Pancreas (tissue), 10 donors: ENCODE measurements around the gene EYA4. TPM values are rescaled to one million over a fixed set of nuclear protein-coding genes. Genes with fewer than 3 reads are reported as not detected.

Experiments
- ATAC-seq, 4 donors: fragments of 200-7000 bp; cut with Tn5 transposase; one replicate each; pipeline versions ENCODE4 v1.8.0 to v1.9.1; 2020; ENCODE audit warnings: mild to moderate bottlenecking in 4 of 4, moderate library complexity in 4 of 4
- DNase-seq, 6 donors: peaks; one replicate each; pipeline ENCODE4 v3.0.0-alpha.2; 2020
- FAIRE-seq: peaks from 2 replicates; lab custom pipeline; 2012; peaks lifted over from hg19 to GRCh38; lab: Jason Lieb, UNC
- H3K27ac ChIP-seq, 4 donors: fragments of 200-600 bp; sonication (generic); 1 replicate in 3 of 4; 2 replicates in 1 of 4; pipeline versions ENCODE4 v1.5.0 to v1.8.0; 2020
- H3K27me3 ChIP-seq, 4 donors: fragments of 200-600 bp; one replicate each; pipeline ENCODE4 v1.8.0; 2021
- H3K36me3 ChIP-seq, 3 donors: fragments of 200-600 bp; sonication (generic) in 1 of 3; one replicate each; pipeline versions ENCODE4 v1.5.0 to v1.8.0; 2020 to 2021
- H3K4me1 ChIP-seq, 3 donors: fragments of 200-600 bp; one replicate each; pipeline ENCODE4 v1.8.0; 2021
- H3K4me3 ChIP-seq, 4 donors: fragments of 200-600 bp; sonication (generic) in 2 of 4; one replicate each; pipeline versions ENCODE4 v1.5.0 to v1.8.0; 2020 to 2021
- H3K9me3 ChIP-seq, 4 donors: fragments of 200-600 bp; one replicate each; pipeline ENCODE4 v1.8.0; 2021
- WGBS, 2 donors: extraction: QIAGEN DNeasy Blood & Tissue Kit; methylation state at CpG; one replicate each; pipeline ENCODE4 v1.1.7; 2013; 5-methylcytosine and 5-hydroxymethylcytosine counted together
- intact Hi-C, 3 donors: fragments of 100-400 bp; cut with DNase I; formaldehyde crosslinking; loops; one replicate each; pipeline versions ENCODE4 v1.11.1 to v1.14.2; 2022
- polyA plus RNA-seq, 2 donors: library from polyadenylated mRNA; stranded (reverse); fragments of 200-250 nt; gene quantifications; one replicate each; pipeline ENCODE4 v1.2.3, GENCODE V29; 2013
- total RNA-seq, 6 donors: library from RNA; stranded (reverse); fragmentation: NEBNext Ultra II Directional in 4 of 6; extraction: Animal tissue kit (Norgen Biotek cat#: 25700) in 4 of 6; gene quantifications; one replicate each; pipeline versions ENCODE4 v1.2.1 to v1.2.4, GENCODE V29; 2021 to 2023
- TF ChIP-seq, protein P1 (sequence below), 4 donors: fragments of 200-600 bp; sonication (generic) in 3 of 4; IDR thresholded peaks; one replicate each; pipeline versions ENCODE4 v1.5.0 to v1.8.0; 2021; ENCODE audit warnings: antibody characterized with exemption in 4 of 4
- donor health status: healthy with polysubstance abuse.
- donor health status: DM: no; HTN: no; CAD: no; lungs with moderate emphysema.
- donor health status: DM: no; HTN: no; CAD: no.
- donor health status: control.
- donor health status: control.
- donor health status: Bipolar disorder and iron deficiency.
- donor health status: DM: yes; HTN: yes; CAD: no.
- donor health status: DM: no; HTN: no; CAD: no.
- donor health status: DM: no; HTN: no; CAD: no.
- donor health status: DM: yes; HTN: yes; CAD: no.

The EYA4 gene
- total and polyA plus RNA-seq, 8 donors: 0.08 to 1.3 (median 0.19) TPM

DNA sequence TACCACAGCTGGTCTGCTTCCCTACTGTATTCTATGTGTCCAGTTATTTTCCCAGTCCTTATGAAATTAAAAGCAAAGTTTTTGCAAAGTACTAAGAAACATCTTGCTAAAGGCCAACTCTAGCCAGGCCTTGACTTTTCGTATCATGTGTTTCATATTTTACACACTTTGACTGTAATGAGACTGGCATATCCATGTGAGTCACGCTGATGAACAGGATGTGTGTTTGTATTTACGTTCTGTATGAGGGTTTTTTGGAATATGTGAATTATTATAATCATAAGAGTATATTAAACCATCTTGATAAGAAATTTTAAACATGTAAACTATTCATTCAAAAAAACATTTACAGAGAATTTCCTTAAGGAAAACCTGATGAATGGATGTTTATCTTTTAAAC lies 59.7 kb downstream of the EYA4 start:
- WGBS, 2 donors: 66 to 74% methylated on average over 3 of the region's 3 CpGs
- no peak for FAIRE-seq
- DNase-seq: no peak
- H3K36me3 ChIP-seq: no peaks in the 10 kb centered on the region
- H3K4me3 ChIP-seq: no peak overlapping the region
- H3K4me1 ChIP-seq: no peaks in the 10 kb centered on the region
- intact Hi-C loops: no loop called here
- no peaks in the 10 kb centered on the region for H3K27me3 ChIP-seq
- ATAC-seq: no peak
- H3K27ac ChIP-seq: no peak overlapping the region
- no peaks in the 10 kb centered on the region for H3K9me3 ChIP-seq
- TF ChIP-seq, protein P1, sequence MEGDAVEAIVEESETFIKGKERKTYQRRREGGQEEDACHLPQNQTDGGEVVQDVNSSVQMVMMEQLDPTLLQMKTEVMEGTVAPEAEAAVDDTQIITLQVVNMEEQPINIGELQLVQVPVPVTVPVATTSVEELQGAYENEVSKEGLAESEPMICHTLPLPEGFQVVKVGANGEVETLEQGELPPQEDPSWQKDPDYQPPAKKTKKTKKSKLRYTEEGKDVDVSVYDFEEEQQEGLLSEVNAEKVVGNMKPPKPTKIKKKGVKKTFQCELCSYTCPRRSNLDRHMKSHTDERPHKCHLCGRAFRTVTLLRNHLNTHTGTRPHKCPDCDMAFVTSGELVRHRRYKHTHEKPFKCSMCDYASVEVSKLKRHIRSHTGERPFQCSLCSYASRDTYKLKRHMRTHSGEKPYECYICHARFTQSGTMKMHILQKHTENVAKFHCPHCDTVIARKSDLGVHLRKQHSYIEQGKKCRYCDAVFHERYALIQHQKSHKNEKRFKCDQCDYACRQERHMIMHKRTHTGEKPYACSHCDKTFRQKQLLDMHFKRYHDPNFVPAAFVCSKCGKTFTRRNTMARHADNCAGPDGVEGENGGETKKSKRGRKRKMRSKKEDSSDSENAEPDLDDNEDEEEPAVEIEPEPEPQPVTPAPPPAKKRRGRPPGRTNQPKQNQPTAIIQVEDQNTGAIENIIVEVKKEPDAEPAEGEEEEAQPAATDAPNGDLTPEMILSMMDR (IDR thresholded peaks at IDR 0.05): no peak

DNA sequence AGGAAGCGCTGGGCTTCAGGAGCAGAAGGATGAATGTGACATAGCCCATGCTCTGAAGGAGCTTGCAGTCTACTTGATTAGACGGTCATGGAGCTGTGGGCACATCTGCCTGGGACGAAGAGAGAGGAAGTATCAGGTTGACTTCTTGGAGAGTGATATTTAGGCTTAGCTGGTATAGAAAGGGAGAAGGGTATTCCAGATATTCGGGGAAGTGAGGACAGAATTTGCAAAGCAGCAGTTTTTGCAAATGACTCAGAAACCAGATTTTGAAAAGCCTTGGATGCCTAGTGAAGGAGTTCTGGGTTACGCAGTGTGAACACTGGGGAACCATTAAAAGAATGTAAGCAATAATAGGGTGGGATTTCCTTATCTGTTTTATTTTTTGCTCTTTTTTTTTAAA lies 60.7 kb downstream of the EYA4 start:
- no peak overlapping the region for H3K4me3 ChIP-seq
- DNase-seq (no peak), FAIRE-seq (no peak), ATAC-seq (no peak)
- H3K9me3 ChIP-seq: no peaks in the 10 kb centered on the region
- H3K27me3 ChIP-seq: no peaks in the 10 kb centered on the region
- TF ChIP-seq, protein P1 (IDR thresholded peaks at IDR 0.05): no peak
- no peaks in the 10 kb centered on the region for H3K36me3 ChIP-seq
- no peaks in the 10 kb centered on the region for H3K4me1 ChIP-seq
- intact Hi-C loops: no loop called here
- H3K27ac ChIP-seq: no peak overlapping the region
- WGBS, 2 donors: 66 to 78% methylated on average over 5 of the region's 5 CpGs

DNA sequence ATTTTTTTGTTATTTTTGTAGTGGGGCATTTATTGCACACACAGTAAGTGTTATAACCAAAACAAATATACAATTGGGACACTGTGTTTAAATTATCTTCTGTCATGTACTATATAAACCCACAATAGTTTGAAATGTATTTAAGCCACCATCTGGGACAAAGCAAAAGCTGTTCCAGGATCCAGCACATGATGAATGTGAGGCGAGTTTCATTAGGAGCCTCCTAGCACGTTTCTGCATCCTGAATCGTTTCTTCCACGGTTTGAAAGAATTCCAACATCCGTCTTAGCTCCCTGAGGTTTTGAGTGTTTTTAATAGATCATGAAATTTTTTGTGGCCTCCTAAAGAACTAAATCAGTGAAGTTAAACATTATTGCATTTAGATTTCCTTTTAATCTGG lies 65.8 kb downstream of the EYA4 start:
- DNase-seq (no peak), FAIRE-seq (no peak), ATAC-seq (no peak)
- no peaks in the 10 kb centered on the region for H3K9me3 ChIP-seq
- TF ChIP-seq, protein P1 (IDR thresholded peaks at IDR 0.05): no peak
- no peaks in the 10 kb centered on the region for H3K36me3 ChIP-seq
- H3K4me1 ChIP-seq: no peaks in the 10 kb centered on the region
- intact Hi-C loops: no loop called here
- no peak overlapping the region for H3K27ac ChIP-seq
- WGBS, 2 donors: 62 to 70% methylated on average over 5 of the region's 5 CpGs
- H3K4me3 ChIP-seq: no peak overlapping the region
- no peaks in the 10 kb centered on the region for H3K27me3 ChIP-seq

GRCh38 chr6:133309579-133309978 lies 68.4 kb downstream of the EYA4 start:
- DNase-seq (no peak), ATAC-seq (no peak), FAIRE-seq (no peak)
- H3K36me3 ChIP-seq: no peaks in the 10 kb centered on the region
- H3K27me3 ChIP-seq: no peaks in the 10 kb centered on the region
- WGBS, 2 donors: 63 to 80% methylated on average over 3 of the region's 3 CpGs
- TF ChIP-seq, protein P1 (IDR thresholded peaks at IDR 0.05): no peak
- intact Hi-C loops: no loop called here
- H3K4me1 ChIP-seq: no peaks in the 10 kb centered on the region
- H3K27ac ChIP-seq: no peak overlapping the region
- H3K4me3 ChIP-seq: no peak overlapping the region
- H3K9me3 ChIP-seq: no peaks in the 10 kb centered on the region

GRCh38 chr6:133312006-133312405 lies 70.8 kb downstream of the EYA4 start:
- Histone ChIP-seq H3K9me3 (no peaks in the 10 kb centered on the region), H3K36me3 (no peaks in the 10 kb centered on the region), H3K4me3 (no peak overlapping the region), H3K27ac (no peak overlapping the region), H3K27me3 (no peaks in the 10 kb centered on the region), H3K4me1 (no peaks in the 10 kb centered on the region)
- ATAC-seq (no peak), DNase-seq (no peak), FAIRE-seq (no peak)
- WGBS, 2 donors: 72 to 95% methylated on average over 3 of the region's 3 CpGs
- intact Hi-C loops: no loop called here
- TF ChIP-seq, protein P1 (IDR thresholded peaks at IDR 0.05): no peak
